Loucy (cell line): Measurements from ENCODE around the gene GPC5.
"Not testable (repeated sequence)": the region's sequence is repeated elsewhere in the genome, so short reads cannot be mapped to it uniquely, and the experiment has no call there.

Experiments
- H2AFZ ChIP-seq: fragments of 200-600 bp; sonication (generic); 2 replicates; pipeline ENCODE4 v1.6.0; 2016; ENCODE audit warnings: antibody characterized with exemption, mild to moderate bottlenecking, low read length, moderate library complexity
- H3F3A ChIP-seq: fragments of 200-600 bp; 2 replicates; pipeline ENCODE4 v1.6.0; 2016; ENCODE audit warnings: antibody characterized with exemption, low read depth, mild to moderate bottlenecking
- H3K27me3 ChIP-seq: fragments of 200-600 bp; sonication (generic); 2 replicates; pipeline ENCODE4 v1.6.1; 2014; ENCODE audit warnings: low read length, mild to moderate bottlenecking; ENCODE audit not compliant: insufficient read depth, poor library complexity, severe bottlenecking
- H3K36me3 ChIP-seq: fragments of 200-600 bp; sonication (generic); 2 replicates; pipeline ENCODE4 v1.6.1; 2016; ENCODE audit warnings: low read length; ENCODE audit not compliant: insufficient read depth
- H3K4me1 ChIP-seq: fragments of 200-600 bp; sonication (generic); 2 replicates; pipeline ENCODE4 v1.5.1; 2014; ENCODE audit warnings: low read length, mild to moderate bottlenecking; ENCODE audit not compliant: insufficient read depth, poor library complexity, severe bottlenecking
- H3K4me2 ChIP-seq: fragments of 200-600 bp; sonication (generic); 2 replicates; pipeline ENCODE4 v1.6.0; 2014; ENCODE audit warnings: antibody characterized with exemption, low read length, low read depth, mild to moderate bottlenecking; ENCODE audit not compliant: poor library complexity, severe bottlenecking
- H3K4me3 ChIP-seq: fragments of 200-600 bp; sonication (generic); 2 replicates; pipeline ENCODE4 v1.5.1; 2014; ENCODE audit warnings: low read length, mild to moderate bottlenecking, mixed read lengths; ENCODE audit not compliant: poor library complexity, severe bottlenecking
- H3K79me2 ChIP-seq: fragments of 200-600 bp; sonication (generic); 2 replicates; pipeline ENCODE4 v1.6.1; 2014; ENCODE audit warnings: low read length; ENCODE audit not compliant: insufficient read depth
- H3K9ac ChIP-seq: fragments of 200-600 bp; sonication (generic); 2 replicates; pipeline ENCODE4 v1.6.0; 2014; ENCODE audit warnings: mild to moderate bottlenecking, low read depth, low read length, moderate library complexity; ENCODE audit not compliant: poor library complexity, severe bottlenecking
- H3K9me2 ChIP-seq: fragments of 200-600 bp; sonication (generic); replicated peaks from 2 replicates; pipeline ENCODE4 v1.6.1; 2016; ENCODE audit warnings: low read depth, low read length, mixed read lengths
- H3K9me3 ChIP-seq: fragments of 200-600 bp; sonication (generic); 2 replicates; pipeline ENCODE4 v1.6.1; 2014; ENCODE audit warnings: mild to moderate bottlenecking, antibody characterized with exemption, low read length, low read depth; ENCODE audit not compliant: insufficient read depth
- H4K20me1 ChIP-seq: fragments of 200-600 bp; sonication (generic); 2 replicates; pipeline ENCODE4 v1.6.0; 2014; ENCODE audit warnings: antibody characterized with exemption, low read length, mild to moderate bottlenecking; ENCODE audit not compliant: insufficient read depth, poor library complexity, severe bottlenecking
- EZH2phosphoT487 ChIP-seq: fragments of 200-600 bp; IDR thresholded peaks from 2 replicates; pipeline ENCODE4 v1.6.1; 2018; ENCODE audit warnings: antibody characterized with exemption, mild to moderate bottlenecking, moderate library complexity, borderline replicate concordance
- TF ChIP-seq, protein P1 (sequence below): fragments of 200-600 bp; sonication (generic); conservative IDR thresholded peaks from 2 replicates; pipeline ENCODE4 v1.5.1; 2014; ENCODE audit warnings: mild to moderate bottlenecking, antibody characterized with exemption, low read length

GPC5 gene

DNA sequence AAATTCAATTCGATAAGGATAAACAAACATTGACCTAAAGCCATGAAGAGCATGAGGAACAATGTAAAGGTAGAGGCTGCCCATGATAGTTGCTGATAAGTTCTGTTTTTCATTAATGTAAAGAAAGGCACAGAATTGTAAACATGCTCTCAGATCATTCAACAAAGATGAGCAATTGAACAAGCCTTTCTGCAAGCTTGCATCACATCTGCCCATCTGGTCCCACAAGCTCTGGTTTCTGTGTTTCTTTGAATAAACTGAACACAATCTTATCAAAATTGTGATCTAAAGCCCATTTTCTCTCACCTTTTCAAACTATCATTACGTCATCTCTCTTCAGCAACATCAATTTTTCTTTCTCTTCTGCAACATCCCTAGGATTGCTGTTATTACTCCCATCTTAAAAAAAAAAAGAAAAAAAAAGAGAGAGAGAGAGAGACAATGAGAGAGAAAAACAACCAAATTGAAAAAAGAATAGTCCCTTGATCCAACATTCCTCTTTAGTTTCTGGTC lies 1340.9 kb downstream of the GPC5 start:
- H3K9ac ChIP-seq = no peak overlapping the region
- H3K4me2 ChIP-seq = no peak overlapping the region
- no peak for TF ChIP-seq EZH2phosphoT487
- TF ChIP-seq, protein P1, sequence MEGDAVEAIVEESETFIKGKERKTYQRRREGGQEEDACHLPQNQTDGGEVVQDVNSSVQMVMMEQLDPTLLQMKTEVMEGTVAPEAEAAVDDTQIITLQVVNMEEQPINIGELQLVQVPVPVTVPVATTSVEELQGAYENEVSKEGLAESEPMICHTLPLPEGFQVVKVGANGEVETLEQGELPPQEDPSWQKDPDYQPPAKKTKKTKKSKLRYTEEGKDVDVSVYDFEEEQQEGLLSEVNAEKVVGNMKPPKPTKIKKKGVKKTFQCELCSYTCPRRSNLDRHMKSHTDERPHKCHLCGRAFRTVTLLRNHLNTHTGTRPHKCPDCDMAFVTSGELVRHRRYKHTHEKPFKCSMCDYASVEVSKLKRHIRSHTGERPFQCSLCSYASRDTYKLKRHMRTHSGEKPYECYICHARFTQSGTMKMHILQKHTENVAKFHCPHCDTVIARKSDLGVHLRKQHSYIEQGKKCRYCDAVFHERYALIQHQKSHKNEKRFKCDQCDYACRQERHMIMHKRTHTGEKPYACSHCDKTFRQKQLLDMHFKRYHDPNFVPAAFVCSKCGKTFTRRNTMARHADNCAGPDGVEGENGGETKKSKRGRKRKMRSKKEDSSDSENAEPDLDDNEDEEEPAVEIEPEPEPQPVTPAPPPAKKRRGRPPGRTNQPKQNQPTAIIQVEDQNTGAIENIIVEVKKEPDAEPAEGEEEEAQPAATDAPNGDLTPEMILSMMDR = no peak
- H3K9me2 ChIP-seq = no peaks in the 10 kb centered on the region
- no peak overlapping the region for H2AFZ ChIP-seq
- H3K36me3 ChIP-seq = no peaks in the 10 kb centered on the region
- no peaks in the 10 kb centered on the region for H3K9me3 ChIP-seq
- H4K20me1 ChIP-seq = no peaks in the 10 kb centered on the region
- H3K4me3 ChIP-seq = no peak overlapping the region
- H3F3A ChIP-seq = no peaks in the 10 kb centered on the region
- no peaks in the 10 kb centered on the region for H3K27me3 ChIP-seq
- no peaks in the 10 kb centered on the region for H3K4me1 ChIP-seq
- no peaks in the 10 kb centered on the region for H3K79me2 ChIP-seq

DNA sequence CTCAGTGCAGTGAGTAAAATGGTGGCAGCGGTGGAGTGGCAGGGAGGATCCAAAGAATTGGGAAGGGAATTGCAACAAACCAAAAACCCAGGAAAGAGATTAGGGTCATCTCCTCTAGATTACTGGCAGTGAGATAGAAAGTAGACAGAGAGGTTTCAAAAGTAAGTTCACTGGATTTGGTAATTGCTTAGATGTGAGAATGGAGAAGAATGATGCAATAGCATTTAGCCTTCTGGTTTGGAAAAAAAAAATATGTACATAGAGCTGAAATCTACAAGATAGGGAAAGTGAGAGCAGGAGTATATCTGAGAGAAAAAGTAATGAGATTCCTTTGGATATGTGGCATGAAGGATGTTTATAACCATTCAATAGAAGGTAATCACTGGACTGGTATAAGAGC lies 1345.6 kb downstream of the GPC5 start:
- H3K9ac ChIP-seq = no peak overlapping the region
- H4K20me1 ChIP-seq = no peaks in the 10 kb centered on the region
- no peaks in the 10 kb centered on the region for H3K79me2 ChIP-seq
- no peak overlapping the region for H3K4me2 ChIP-seq
- no peak for TF ChIP-seq EZH2phosphoT487
- TF ChIP-seq, protein P1 = no peak
- H3K36me3 ChIP-seq = no peaks in the 10 kb centered on the region
- no peak overlapping the region for H3K4me3 ChIP-seq
- H3K9me2 ChIP-seq = no peaks in the 10 kb centered on the region
- H3K27me3 ChIP-seq = no peaks in the 10 kb centered on the region
- H3K4me1 ChIP-seq = no peaks in the 10 kb centered on the region
- H3K9me3 ChIP-seq = no peaks in the 10 kb centered on the region
- H3F3A ChIP-seq = no peaks in the 10 kb centered on the region
- no peak overlapping the region for H2AFZ ChIP-seq

DNA sequence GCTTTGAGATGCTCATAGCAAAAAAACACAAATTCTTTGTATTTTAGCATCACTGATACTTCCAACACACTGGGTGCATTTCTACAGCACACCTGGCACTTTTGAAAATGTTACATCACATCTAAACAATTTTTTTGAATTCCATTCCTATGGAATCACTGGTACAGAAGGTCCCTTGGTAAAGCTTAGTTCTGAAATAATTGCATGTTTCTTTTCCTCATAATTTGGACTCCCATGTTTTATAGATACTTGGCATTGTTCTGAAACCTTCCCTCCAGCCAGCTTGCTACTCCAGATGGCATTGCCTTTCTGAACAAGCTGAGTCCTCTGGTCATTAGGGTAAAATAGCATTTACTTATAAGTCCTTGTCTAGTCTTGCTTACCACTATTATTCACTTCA lies 1346.8 kb downstream of the GPC5 start:
- H3K36me3 ChIP-seq = no peaks in the 10 kb centered on the region
- no peaks in the 10 kb centered on the region for H4K20me1 ChIP-seq
- H3K27me3 ChIP-seq = no peaks in the 10 kb centered on the region
- no peaks in the 10 kb centered on the region for H3K9me2 ChIP-seq
- no peak overlapping the region for H3K9ac ChIP-seq
- H3K9me3 ChIP-seq = no peaks in the 10 kb centered on the region
- TF ChIP-seq, protein P1 = no peak
- no peak for TF ChIP-seq EZH2phosphoT487
- H3K79me2 ChIP-seq = no peaks in the 10 kb centered on the region
- no peak overlapping the region for H3K4me3 ChIP-seq
- no peak overlapping the region for H3K4me2 ChIP-seq
- no peak overlapping the region for H2AFZ ChIP-seq
- no peaks in the 10 kb centered on the region for H3F3A ChIP-seq
- no peaks in the 10 kb centered on the region for H3K4me1 ChIP-seq

DNA sequence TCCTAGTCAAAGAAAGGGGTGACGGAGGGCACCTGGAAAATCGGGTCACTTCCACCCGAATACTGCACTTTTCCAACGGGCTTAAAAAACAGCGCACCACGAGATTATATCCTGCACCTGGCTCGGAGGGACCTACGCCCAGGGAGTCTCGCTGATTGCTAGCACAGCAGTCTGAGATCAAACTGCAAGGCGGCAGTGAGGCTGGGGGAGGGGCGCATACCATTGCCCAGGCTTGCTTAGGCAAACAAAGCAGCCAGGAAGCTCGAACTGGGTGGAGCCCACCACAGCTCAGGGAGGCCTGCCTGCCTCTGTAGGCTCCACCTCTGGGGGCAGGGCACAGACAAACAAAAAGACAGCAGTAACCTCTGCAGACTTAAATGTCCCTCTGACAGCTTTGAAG lies 1354.3 kb downstream of the GPC5 start:
- not testable (repeated sequence) for H3K4me1 ChIP-seq

More for the DNA sequence above, 1354.3 kb downstream of the GPC5 start:
- not testable (repeated sequence) for H4K20me1 ChIP-seq, H3F3A ChIP-seq, H3K36me3 ChIP-seq, H3K79me2 ChIP-seq, H3K27me3 ChIP-seq, H3K4me2 ChIP-seq, H2AFZ ChIP-seq, H3K9me3 ChIP-seq, H3K4me3 ChIP-seq, H3K9me2 ChIP-seq, H3K9ac ChIP-seq
